VCaP (cell line): ENCODE results near the gene PCNA.

Source experiments
- H3K27ac ChIP-seq: fragments of 450-650 bp; 2 replicates; pipeline ENCODE4 v1.5.1; 2017
- TF ChIP-seq, protein P1 (sequence below): fragments of 450-650 bp; conservative IDR thresholded peaks from 2 replicates; pipeline ENCODE4 v1.5.1; 2017; ENCODE audit warnings: mild to moderate bottlenecking, moderate library complexity

PCNA gene

DNA sequence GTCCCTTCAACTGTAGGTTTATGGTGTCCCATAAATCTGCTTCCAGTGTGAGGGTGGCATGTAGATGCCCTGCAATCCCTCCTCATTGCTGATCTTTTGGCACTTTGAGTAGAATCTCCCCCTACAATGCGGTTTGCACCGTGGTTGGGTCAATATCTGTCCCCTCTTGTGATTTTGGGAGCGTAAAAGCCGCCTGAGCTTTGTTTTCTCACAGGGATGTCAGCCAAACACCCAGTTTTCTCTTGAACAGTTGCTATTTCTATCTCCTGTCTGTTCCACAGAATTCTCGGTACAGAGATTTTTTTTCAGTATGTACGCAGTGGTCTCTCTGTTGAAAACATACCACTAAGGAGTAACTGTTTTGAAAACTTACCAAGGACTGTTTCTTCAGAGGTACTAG lies 28.8 kb upstream of the PCNA start:
- TF ChIP-seq, protein P1, sequence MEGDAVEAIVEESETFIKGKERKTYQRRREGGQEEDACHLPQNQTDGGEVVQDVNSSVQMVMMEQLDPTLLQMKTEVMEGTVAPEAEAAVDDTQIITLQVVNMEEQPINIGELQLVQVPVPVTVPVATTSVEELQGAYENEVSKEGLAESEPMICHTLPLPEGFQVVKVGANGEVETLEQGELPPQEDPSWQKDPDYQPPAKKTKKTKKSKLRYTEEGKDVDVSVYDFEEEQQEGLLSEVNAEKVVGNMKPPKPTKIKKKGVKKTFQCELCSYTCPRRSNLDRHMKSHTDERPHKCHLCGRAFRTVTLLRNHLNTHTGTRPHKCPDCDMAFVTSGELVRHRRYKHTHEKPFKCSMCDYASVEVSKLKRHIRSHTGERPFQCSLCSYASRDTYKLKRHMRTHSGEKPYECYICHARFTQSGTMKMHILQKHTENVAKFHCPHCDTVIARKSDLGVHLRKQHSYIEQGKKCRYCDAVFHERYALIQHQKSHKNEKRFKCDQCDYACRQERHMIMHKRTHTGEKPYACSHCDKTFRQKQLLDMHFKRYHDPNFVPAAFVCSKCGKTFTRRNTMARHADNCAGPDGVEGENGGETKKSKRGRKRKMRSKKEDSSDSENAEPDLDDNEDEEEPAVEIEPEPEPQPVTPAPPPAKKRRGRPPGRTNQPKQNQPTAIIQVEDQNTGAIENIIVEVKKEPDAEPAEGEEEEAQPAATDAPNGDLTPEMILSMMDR, result no peak
- no peak overlapping the region for H3K27ac ChIP-seq

DNA sequence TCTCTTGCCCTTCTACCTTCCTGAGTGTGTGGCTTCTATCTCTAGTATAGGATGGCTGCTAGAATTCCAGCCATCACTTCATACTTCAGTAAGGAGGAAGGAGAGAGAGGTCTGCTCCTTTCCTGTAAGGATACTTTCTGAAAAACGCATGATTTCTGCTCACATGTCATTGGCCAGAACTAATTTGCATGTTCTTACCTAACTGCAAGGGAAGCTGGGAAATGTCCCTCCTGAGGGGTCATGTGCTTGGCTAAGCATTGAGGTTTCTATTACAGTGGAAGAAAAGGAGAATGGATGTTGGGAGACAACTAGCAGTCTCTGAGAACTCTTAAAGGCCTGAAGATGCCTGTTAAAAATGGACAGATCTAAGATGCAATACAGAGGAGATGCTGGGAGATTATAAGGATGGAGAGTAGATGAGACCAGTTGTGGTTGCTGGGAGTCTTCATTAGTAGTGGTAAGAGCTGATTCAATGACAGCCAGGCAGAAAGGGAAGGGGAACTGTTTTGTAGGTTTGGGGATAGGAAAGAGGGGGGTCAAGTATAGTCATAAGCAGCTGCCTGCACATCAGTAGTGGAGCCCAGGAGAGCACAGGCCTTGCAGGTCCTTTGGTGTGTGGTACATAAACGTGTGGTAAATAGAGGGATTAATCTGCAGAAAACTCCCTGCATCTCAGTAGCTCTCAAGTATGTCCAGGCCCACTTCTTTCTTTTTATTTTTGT lies 27.3 kb upstream of the PCNA start:
- H3K27ac ChIP-seq, result no peak overlapping the region
- TF ChIP-seq, protein P1, result no peak

DNA sequence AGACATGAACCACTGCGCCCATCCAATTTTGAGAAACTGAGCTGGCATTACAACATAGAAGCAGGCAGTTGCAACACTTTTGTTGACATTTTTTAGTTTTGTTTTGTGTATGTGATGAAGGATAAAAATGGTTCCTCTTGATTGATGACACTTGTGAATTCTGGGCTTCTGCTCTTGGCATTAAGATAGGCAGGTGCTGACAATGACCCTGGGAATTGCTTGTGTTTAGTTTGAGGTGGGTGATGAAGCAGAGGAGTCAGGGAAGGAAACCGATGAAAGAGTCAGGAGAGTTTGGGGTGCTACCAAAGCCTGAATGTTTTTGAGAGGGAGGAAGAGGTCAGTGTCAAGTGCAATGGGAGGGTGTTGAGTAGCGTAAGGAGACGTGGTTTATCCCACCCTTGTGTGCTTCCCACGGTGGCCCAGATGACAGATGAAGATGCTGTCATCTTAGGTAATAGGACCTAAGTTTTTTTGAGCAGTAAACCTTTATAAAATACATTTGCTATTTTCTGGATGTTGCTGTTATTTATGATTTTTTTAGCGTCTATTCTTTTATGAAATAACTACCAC lies 26.4 kb upstream of the PCNA start:
- TF ChIP-seq, protein P1, result no peak
- H3K27ac ChIP-seq, result no peak overlapping the region

DNA sequence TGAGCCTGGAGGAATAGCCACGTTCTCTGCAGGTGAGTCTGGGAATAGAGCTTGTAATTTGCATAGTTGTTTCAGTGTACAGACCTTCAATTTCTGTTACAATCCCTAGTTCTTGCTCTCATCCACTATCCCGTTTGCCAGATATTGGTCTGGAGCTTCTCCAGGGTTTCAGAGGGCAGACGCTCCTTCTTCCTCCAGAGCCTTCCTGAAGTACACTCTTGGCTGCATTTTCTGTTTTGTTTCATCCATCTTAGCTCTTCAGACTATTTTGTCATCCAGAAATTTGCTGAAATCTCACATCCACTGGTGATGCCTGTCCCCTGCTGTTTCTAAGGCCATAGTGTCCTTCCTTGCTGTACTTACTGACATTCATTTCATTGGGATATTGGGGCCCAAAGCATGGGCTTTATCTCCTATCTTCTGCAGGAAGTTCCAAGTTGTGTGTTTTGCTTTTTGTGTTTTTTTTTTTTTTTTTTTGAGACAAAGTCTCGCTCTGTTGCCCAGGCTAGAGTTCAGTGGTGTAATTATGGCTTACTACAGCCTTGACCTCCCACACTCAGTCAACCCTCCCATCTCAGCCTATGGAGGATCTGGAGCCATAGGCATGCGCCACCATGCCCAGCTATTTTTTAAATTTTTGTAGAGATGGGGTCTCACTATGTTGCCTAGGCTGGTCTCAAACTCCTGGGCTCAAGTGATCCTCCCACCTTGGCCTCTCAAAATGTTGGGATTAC lies 25.8 kb upstream of the PCNA start:
- TF ChIP-seq, protein P1, result no peak
- no peak overlapping the region for H3K27ac ChIP-seq

DNA sequence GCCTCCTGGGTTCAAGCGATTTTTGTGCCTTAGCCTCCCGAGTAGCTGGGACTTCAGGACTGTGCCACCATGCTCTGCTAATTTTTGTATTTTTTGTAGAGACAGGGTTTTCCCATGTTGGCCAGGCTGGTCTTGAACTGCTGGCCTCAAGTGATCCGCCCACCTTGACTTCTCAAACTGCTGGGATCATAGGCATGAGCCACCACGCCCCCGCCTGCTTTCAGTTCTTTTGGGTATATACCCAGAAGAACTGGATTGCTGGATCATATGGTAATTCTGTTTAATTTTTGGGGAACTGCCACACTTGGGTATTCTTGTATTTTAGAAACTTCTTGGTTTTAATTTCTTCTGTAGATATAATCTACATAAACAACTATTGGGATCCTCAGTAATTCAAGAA lies 24.1 kb upstream of the PCNA start:
- TF ChIP-seq, protein P1, result no peak
- H3K27ac ChIP-seq, result no peak overlapping the region

DNA sequence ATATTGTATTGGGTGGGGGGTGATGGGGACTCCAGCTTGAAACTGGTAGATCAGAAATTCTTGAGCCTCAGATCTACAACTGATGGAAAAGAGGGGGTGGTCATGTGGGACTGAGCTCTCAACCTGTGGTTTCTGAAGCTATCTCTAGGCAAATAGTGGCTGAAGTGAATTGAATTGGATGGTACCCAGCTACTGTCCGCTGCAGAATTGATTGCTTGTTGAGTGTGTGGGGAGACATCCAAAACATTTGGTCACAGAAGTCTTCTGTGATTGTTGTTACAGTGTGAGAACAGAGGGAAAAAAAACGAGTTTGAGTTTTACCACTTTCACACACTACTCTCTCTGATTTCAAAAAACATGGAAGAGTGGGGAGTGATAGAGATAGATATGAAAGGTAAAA lies 21.9 kb upstream of the PCNA start:
- TF ChIP-seq, protein P1, result no peak
- no peak overlapping the region for H3K27ac ChIP-seq

DNA sequence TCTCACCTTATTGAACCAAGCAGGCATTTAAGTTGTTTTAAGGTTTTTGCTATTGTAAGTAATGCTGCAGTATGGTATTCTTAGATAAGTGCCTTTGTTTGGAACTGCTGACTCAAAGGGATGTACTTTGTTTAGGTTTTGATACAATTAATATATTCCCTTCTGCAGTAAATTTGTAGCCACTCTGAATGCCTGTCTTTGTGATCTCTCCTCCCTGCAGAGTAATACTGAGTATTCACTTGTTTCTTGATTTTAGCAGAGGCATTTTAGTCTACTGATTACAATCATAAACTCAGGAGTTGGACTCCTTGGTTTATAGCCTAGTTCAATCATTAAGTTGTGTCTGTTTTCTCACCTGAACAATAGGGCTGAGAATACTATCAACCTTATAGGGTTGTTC lies 20.4 kb upstream of the PCNA start:
- H3K27ac ChIP-seq, result no peak overlapping the region
- TF ChIP-seq, protein P1, result no peak
